Stomach (tissue), 9 donors: ENCODE results near the gene RHBDL1. TPM values are rescaled to one million over a fixed set of nuclear protein-coding genes. Genes with fewer than 3 reads are reported as not detected.

Source experiments
- DNase-seq, 2 donors: peaks; one replicate each; pipeline versions ENCODE4 v3.0.0 to v3.0.0-alpha.2; 2013 to 2019
- H3K27ac ChIP-seq, 5 donors: fragments of 200-600 bp in 4 of 5; sonication (generic) in 4 of 5; one replicate each; pipeline ENCODE4 v1.5.1; 2013 to 2019; ENCODE audit warnings: mild to moderate bottlenecking in 1 of 5, moderate library complexity in 1 of 5
- H3K27me3 ChIP-seq, 3 donors: fragments of 200-600 bp; sonication (generic); one replicate each; pipeline ENCODE4 v1.5.1; 2017 to 2019; ENCODE audit warnings: mixed run types in 1 of 3
- H3K36me3 ChIP-seq, 4 donors: fragments of 200-600 bp; sonication (generic); 1 replicate in 3 of 4; 2 replicates in 1 of 4; pipeline ENCODE4 v1.5.1; 2016 to 2019
- H3K4me1 ChIP-seq, 4 donors: fragments of 200-600 bp; sonication (generic); one replicate each; pipeline ENCODE4 v1.5.1; 2016 to 2019
- H3K4me3 ChIP-seq, 4 donors: fragments of 200-600 bp; sonication (generic) in 3 of 4; one replicate each; pipeline ENCODE4 v1.5.1; 2016 to 2019; ENCODE audit warnings: mild to moderate bottlenecking in 1 of 4
- H3K9me3 ChIP-seq, 4 donors: fragments of 200-600 bp; sonication (generic); one replicate each; pipeline ENCODE4 v1.5.1; 2016 to 2019
- EP300 ChIP-seq: sonication (generic); formaldehyde crosslinking; IDR thresholded peaks from one replicate; pipeline ENCODE4 v1.6.1; 2017; ENCODE audit warnings: antibody characterized with exemption
- POLR2A ChIP-seq, 4 donors: fragments of 450-650 bp; IDR thresholded peaks; one replicate each; pipeline ENCODE4 v1.6.1; 2016; ENCODE audit warnings: antibody characterized with exemption in 4 of 4, control low read depth in 2 of 4, mild to moderate bottlenecking in 1 of 4, moderate library complexity in 1 of 4
- POLR2AphosphoS5 ChIP-seq, 3 donors: sonication (generic); formaldehyde crosslinking; IDR thresholded peaks; one replicate each; pipeline ENCODE4 v1.6.1; 2016; ENCODE audit warnings: antibody characterized with exemption in 3 of 3
- WGBS, 5 donors: extraction: QIAGEN DNeasy Blood & Tissue Kit in 3 of 5; methylation state at CpG; one replicate each; pipeline versions ENCODE4 v1.1.5 to v1.1.7; 2013 to 2018; 5-methylcytosine and 5-hydroxymethylcytosine counted together
- intact Hi-C: fragments of 100-400 bp; cut with DNase I; formaldehyde crosslinking; loops from one replicate; pipeline ENCODE4 v1.15.1; 2023; ENCODE audit warnings: low total_unique reads
- polyA plus RNA-seq, 3 donors: library from polyadenylated mRNA; stranded (reverse); fragments of 200-250 nt; gene quantifications; one replicate each; pipeline ENCODE4 v1.2.3, GENCODE V29; 2013
- total RNA-seq, 5 donors: library from RNA; depleted of rRNA; stranded (reverse); fragments of >200 nt; gene quantifications; one replicate each; pipeline versions ENCODE4 v1.1.0 to v1.2.3, GENCODE V29; 2014 to 2016
- TF ChIP-seq, protein P1 (sequence below), 7 experiments: fragments of 450-650 bp in 4 of 7; fragments of 200-600 bp in 3 of 7; sonication (generic) in 3 of 7; IDR thresholded peaks; one replicate each; pipeline ENCODE4 v1.5.1; 2016 to 2019; ENCODE audit warnings: antibody characterized with exemption in 7 of 7, control low read depth in 2 of 7, mild to moderate bottlenecking in 1 of 7
- donor health status: healthy with polysubstance abuse.
- donor health status: Bipolar disorder and iron deficiency.
- donor health status: healthy.

Gene RHBDL1
- total and polyA plus RNA-seq, 8 donors = 1.3 to 48.7 (median 3.3) TPM; not detected in 3

DNA sequence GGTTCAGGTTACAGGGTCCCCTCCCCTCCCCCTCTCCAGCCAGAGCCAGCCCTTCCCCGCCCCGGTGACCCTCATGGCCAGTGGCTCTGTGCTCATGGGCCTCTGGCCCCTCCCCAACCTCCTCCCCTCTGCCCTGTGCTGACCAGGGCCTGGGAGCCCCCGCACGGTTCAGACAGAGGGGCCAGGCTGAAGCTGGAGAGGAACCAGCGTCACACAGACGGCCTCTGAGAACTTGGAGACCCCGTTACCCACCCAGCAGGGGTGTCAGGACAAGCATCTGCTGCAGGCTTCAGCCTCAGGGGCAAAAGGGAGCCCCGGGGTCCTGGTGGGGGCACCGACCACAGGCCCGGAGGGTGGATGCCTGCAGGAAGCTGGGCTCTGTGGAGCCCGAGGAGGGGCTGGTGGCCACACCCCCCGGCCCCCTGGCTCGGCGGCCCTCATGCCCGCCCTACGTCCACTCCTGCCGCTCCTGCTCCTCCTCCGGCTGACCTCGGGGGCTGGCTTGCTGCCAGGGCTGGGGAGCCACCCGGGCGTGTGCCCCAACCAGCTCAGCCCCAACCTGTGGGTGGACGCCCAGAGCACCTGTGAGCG, 44.6 kb upstream of the RHBDL1 start, which contains the start of gene WFIKKN1:
Gene WFIKKN1 (plus strand): TSS at position 171 of the 591 bp plus-strand sequence. CDS start 269 bp downstream, at position 440.
- Histone ChIP-seq H3K9me3 (no peaks in the 10 kb centered on the region), H3K27ac (peak within 1 kb of the TSS in 2 of 5 donors; percentile 1 to 14), H3K4me1 (peaks cover 32 to 51% (median 47%) of the 10 kb centered on the region in 4 donors), H3K36me3 (peaks cover 17 to 59% (median 55%) of the 10 kb centered on the region in 4 donors), H3K4me3 (no peak within 1 kb of the TSS), H3K27me3 (peaks cover 0 to 13% (median 0%) of the 10 kb centered on the region in 3 donors)
- TF ChIP-seq EP300 = no peak
- TF ChIP-seq, protein P1, sequence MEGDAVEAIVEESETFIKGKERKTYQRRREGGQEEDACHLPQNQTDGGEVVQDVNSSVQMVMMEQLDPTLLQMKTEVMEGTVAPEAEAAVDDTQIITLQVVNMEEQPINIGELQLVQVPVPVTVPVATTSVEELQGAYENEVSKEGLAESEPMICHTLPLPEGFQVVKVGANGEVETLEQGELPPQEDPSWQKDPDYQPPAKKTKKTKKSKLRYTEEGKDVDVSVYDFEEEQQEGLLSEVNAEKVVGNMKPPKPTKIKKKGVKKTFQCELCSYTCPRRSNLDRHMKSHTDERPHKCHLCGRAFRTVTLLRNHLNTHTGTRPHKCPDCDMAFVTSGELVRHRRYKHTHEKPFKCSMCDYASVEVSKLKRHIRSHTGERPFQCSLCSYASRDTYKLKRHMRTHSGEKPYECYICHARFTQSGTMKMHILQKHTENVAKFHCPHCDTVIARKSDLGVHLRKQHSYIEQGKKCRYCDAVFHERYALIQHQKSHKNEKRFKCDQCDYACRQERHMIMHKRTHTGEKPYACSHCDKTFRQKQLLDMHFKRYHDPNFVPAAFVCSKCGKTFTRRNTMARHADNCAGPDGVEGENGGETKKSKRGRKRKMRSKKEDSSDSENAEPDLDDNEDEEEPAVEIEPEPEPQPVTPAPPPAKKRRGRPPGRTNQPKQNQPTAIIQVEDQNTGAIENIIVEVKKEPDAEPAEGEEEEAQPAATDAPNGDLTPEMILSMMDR (IDR thresholded peaks at IDR 0.05) = no peak
- no peak for TF ChIP-seq POLR2AphosphoS5 (IDR thresholded peaks at IDR 0.05)
- TF ChIP-seq POLR2A (IDR thresholded peaks at IDR 0.05) = no peak
- intact Hi-C loops = no loop called here
- DNase-seq = peak; percentile 71 to 85
- 2 to 9% (median 4%) methylated on average over 7 to 23 of the region's 23 CpGs for WGBS, 5 donors

DNA sequence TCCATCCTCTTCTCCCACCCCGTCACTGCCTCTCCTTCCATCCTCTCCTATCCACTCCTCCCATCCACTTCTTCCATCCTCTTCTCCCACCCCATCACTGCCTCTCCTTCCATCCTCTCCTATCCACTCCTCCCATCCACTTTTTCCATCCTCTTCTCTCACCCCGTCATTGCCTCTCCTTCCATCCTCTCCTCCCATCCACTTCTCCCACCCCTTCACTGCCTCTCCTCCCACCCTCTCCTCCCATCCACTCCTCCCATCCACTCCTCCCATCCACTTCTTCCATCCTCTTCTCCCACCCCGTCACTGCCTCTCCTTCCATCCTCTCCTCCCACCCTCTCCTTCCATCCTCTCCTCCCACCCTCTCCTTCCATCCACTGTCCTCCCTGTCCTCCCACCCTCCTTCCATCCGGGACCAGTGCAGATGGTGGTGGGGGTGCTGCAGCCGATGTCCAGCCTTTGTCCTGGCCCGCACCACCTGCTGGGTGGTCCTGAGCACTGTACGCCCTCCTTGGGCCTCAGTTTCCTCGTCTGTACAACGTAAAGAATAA, 43.6 kb upstream of the RHBDL1 start:
- Histone ChIP-seq H3K4me1 (peaks cover 32 to 53% (median 48%) of the 10 kb centered on the region in 4 donors), H3K27me3 (peaks cover 0 to 13% (median 0%) of the 10 kb centered on the region in 3 donors), H3K9me3 (no peaks in the 10 kb centered on the region), H3K36me3 (peaks cover 15 to 49% (median 45%) of the 10 kb centered on the region in 4 donors), H3K4me3 (no peak overlapping the region), H3K27ac (no peak overlapping the region)
- 50 to 61% (median 56%) methylated on average over 9 of the region's 9 CpGs for WGBS, 5 donors
- no peak for DNase-seq
- intact Hi-C loops = no loop called here
- TF ChIP-seq, protein P1 (IDR thresholded peaks at IDR 0.05) = no peak
- TF ChIP-seq POLR2A (IDR thresholded peaks at IDR 0.05) = no peak
- no peak for TF ChIP-seq POLR2AphosphoS5 (IDR thresholded peaks at IDR 0.05)
- no peak for TF ChIP-seq EP300

DNA sequence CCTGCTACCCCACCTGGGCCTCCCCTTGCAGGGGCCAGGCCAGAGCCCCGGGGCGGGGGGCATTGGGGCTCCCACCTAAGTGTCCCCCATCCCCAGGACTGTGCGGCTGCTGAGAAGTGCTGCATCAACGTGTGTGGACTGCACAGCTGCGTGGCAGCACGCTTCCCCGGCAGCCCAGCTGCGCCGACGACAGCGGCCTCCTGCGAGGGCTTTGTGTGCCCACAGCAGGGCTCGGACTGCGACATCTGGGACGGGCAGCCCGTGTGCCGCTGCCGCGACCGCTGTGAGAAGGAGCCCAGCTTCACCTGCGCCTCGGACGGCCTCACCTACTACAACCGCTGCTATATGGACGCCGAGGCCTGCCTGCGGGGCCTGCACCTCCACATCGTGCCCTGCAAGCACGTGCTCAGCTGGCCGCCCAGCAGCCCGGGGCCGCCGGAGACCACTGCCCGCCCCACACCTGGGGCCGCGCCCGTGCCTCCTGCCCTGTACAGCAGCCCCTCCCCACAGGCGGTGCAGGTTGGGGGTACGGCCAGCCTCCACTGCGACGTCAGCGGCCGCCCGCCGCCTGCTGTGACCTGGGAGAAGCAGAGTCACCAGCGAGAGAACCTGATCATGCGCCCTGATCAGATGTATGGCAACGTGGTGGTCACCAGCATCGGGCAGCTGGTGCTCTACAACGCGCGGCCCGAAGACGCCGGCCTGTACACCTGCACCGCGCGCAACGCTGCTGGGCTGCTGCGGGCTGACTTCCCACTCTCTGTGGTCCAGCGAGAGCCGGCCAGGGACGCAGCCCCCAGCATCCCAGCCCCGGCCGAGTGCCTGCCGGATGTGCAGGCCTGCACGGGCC, 42.8 kb upstream of the RHBDL1 start:
- H3K4me1 ChIP-seq = peaks cover 37 to 53% (median 51%) of the 10 kb centered on the region in 4 donors
- peaks cover 0 to 13% (median 0%) of the 10 kb centered on the region in 3 donors for H3K27me3 ChIP-seq
- TF ChIP-seq, protein P1 (IDR thresholded peaks at IDR 0.05) = no peak
- no peak for TF ChIP-seq EP300
- no peak for TF ChIP-seq POLR2A (IDR thresholded peaks at IDR 0.05)
- TF ChIP-seq POLR2AphosphoS5 (IDR thresholded peaks at IDR 0.05) = no peak
- DNase-seq = no peak
- 92 to 95% (median 93%) methylated on average over 24 to 67 of the region's 67 CpGs for WGBS, 5 donors
- H3K9me3 ChIP-seq = no peaks in the 10 kb centered on the region
- peaks cover 13 to 40% (median 37%) of the 10 kb centered on the region in 4 donors for H3K36me3 ChIP-seq
- no peak overlapping the region for H3K27ac ChIP-seq
- intact Hi-C loops = no loop called here
- no peak overlapping the region for H3K4me3 ChIP-seq
